ENCODE measurements around the gene CDC5L. TPM values are rescaled to one million over a fixed set of nuclear protein-coding genes. Genes with fewer than 3 reads are reported as not detected.

The CDC5L gene
- total and polyA plus RNA-seq, 4 experiments from 2014 or later: 9.8 to 22.4 (median 19.3) TPM

DNA sequence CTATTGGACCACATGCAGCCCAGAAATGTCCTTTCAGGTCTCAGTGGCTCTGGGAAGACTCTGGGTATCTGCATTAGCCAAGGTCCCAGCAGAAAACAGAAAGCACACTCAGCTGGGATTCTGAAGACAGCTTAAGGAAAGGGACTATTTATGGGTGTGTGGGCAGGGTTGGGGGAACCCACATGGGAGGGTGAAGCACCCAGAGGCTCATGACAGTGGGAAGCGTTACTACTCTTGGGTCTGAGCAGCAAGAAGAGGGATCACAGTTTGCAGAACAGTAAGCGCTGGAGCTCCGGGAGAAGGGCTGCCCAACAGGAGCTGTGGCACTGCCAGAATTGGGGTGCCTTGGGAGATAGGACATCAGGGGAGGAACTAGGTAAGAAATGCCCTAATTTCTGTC, 12.4 kb upstream of the CDC5L start:
- POLR2A ChIA-PET (ENCODE audit: partially characterized antibody): no interaction called here
- Mint-ChIP-seq H3K36me3 (no peaks in the 10 kb centered on the region), H3K27me3 (peaks cover 17 to 18% of the 10 kb centered on the region in 2 donors), H3K9me3 (no peaks in the 10 kb centered on the region), H3K27ac (no peak overlapping the region), H3K4me3 (no peak overlapping the region), H3K4me1 (no peaks in the 10 kb centered on the region)
- Histone ChIP-seq H3K9me3 (ENCODE audit: control insufficient read depth in 1 of 2, low read length in 2 of 2) (no peaks in the 10 kb centered on the region), H3K4me3 (ENCODE audit: low read length in 2 of 2) (no peak overlapping the region), H3K4me1 (ENCODE audit: insufficient read depth, low read length) (no peaks in the 10 kb centered on the region), H3K27me3 (ENCODE audit: insufficient read depth, low read length) (no peaks in the 10 kb centered on the region), H3K36me3 (ENCODE audit: insufficient read depth, low read length) (no peaks in the 10 kb centered on the region), H3K27ac (ENCODE audit: low read depth, low read length) (no peak overlapping the region)
- intact Hi-C loops (cut with micrococcal nuclease): no loop called here
- no peak for DNase-seq
- CTCF ChIA-PET (ENCODE audit: partially characterized antibody): no interaction called here

DNA sequence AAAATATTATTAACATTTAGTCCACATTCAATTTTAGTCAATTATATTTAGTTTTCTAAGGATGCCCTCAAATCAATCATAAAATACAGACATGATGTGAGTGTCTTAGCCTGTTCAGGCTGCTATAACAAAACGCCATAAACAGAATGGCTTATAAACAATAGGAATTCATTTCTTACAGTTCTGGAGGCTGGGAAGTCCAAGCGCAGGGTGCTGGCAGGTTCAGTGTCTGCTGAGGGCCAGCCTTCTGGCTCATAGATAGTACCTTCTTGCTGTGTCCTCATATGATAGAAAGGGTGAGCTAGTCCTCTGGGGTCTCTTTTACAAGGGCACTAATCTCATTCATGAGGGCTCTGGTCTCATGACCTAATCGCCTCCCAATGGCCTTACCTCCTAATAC, 10.0 kb upstream of the CDC5L start:
- intact Hi-C loops (cut with micrococcal nuclease): no loop called here
- H3K36me3 ChIP-seq (ENCODE audit: insufficient read depth, low read length): no peaks in the 10 kb centered on the region
- no peaks in the 10 kb centered on the region for H3K9me3 Mint-ChIP-seq
- H3K36me3 Mint-ChIP-seq: no peaks in the 10 kb centered on the region
- no peak for DNase-seq
- H3K4me1 Mint-ChIP-seq: no peaks in the 10 kb centered on the region
- H3K27ac Mint-ChIP-seq: no peak overlapping the region
- no peak overlapping the region for H3K4me3 ChIP-seq (ENCODE audit: low read length in 2 of 2)
- no peaks in the 10 kb centered on the region for H3K27me3 ChIP-seq (ENCODE audit: insufficient read depth, low read length)
- POLR2A ChIA-PET (ENCODE audit: partially characterized antibody): no interaction called here
- H3K27me3 Mint-ChIP-seq: peaks cover 14 to 23% of the 10 kb centered on the region in 2 donors
- no peak overlapping the region for H3K4me3 Mint-ChIP-seq
- H3K9me3 ChIP-seq (ENCODE audit: control insufficient read depth in 1 of 2, low read length in 2 of 2): no peaks in the 10 kb centered on the region
- H3K4me1 ChIP-seq (ENCODE audit: insufficient read depth, low read length): no peaks in the 10 kb centered on the region
- H3K27ac ChIP-seq (ENCODE audit: low read depth, low read length): no peak overlapping the region
- CTCF ChIA-PET (ENCODE audit: partially characterized antibody): no interaction called here

DNA sequence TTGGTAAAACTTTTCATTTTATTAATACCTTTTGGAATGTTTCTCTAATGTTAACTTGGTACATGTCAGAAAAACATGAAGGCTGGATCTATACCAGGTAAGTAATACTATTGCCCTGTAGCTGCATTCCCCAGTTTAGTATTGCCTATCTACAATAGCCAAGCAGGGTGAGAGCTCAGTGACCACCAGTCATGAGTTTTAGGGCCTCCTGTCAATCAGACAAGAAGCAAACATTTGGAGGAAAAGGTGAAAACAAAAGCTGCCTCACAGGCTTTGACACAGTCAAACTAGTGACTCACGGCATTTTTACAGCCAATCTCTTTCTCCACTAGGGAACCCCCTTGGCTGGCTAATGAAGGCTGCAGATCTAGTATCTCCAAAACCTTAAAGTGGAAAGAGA, 9.5 kb upstream of the CDC5L start:
- H3K4me1 Mint-ChIP-seq: no peaks in the 10 kb centered on the region
- no peaks in the 10 kb centered on the region for H3K36me3 ChIP-seq (ENCODE audit: insufficient read depth, low read length)
- no peak overlapping the region for H3K4me3 ChIP-seq (ENCODE audit: low read length in 2 of 2)
- H3K9me3 Mint-ChIP-seq: no peaks in the 10 kb centered on the region
- H3K4me1 ChIP-seq (ENCODE audit: insufficient read depth, low read length): no peaks in the 10 kb centered on the region
- no peaks in the 10 kb centered on the region for H3K27me3 ChIP-seq (ENCODE audit: insufficient read depth, low read length)
- intact Hi-C loops (cut with micrococcal nuclease): no loop called here
- H3K36me3 Mint-ChIP-seq: no peaks in the 10 kb centered on the region
- no peak overlapping the region for H3K27ac Mint-ChIP-seq
- CTCF ChIA-PET (ENCODE audit: partially characterized antibody): no interaction called here
- DNase-seq: no peak
- no peak overlapping the region for H3K4me3 Mint-ChIP-seq
- POLR2A ChIA-PET (ENCODE audit: partially characterized antibody): no interaction called here
- H3K27ac ChIP-seq (ENCODE audit: low read depth, low read length): no peak overlapping the region
- peaks cover 11 to 18% of the 10 kb centered on the region in 2 donors for H3K27me3 Mint-ChIP-seq
- H3K9me3 ChIP-seq (ENCODE audit: control insufficient read depth in 1 of 2, low read length in 2 of 2): no peaks in the 10 kb centered on the region

DNA sequence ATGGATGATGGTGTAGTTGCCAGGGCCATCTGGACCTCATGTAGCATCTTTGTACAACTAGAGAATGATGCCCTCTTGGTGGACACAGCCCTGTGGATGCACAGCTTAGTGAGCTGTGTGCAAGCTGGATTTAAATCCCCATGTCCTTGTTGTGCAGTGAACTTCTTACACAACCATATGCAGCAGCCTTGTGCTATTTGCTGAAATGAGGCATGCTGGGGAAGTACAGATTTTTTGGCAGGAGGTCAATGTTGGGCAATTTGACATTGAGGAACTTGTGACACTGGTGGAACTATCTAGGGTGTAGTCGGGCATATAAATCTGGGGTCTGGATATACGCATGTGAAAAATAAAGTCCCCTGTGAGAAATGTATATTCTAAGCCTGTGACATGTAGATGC, 5.8 kb upstream of the CDC5L start:
- Histone ChIP-seq H3K36me3 (ENCODE audit: insufficient read depth, low read length) (no peaks in the 10 kb centered on the region), H3K27ac (ENCODE audit: low read depth, low read length) (no peak overlapping the region), H3K4me1 (ENCODE audit: insufficient read depth, low read length) (peaks cover 2% of the 10 kb centered on the region), H3K27me3 (ENCODE audit: insufficient read depth, low read length) (no peaks in the 10 kb centered on the region), H3K9me3 (ENCODE audit: control insufficient read depth in 1 of 2, low read length in 2 of 2) (no peaks in the 10 kb centered on the region), H3K4me3 (ENCODE audit: low read length in 2 of 2) (no peak overlapping the region)
- Mint-ChIP-seq H3K36me3 (no peaks in the 10 kb centered on the region), H3K27me3 (peaks cover 2 to 10% of the 10 kb centered on the region in 2 donors), H3K4me1 (peaks cover 1 to 5% (median 3%) of the 10 kb centered on the region in 4 donors), H3K27ac (no peak overlapping the region), H3K9me3 (no peaks in the 10 kb centered on the region), H3K4me3 (no peak overlapping the region)
- CTCF ChIA-PET (ENCODE audit: partially characterized antibody): no interaction called here
- intact Hi-C loops (cut with micrococcal nuclease): no loop called here
- POLR2A ChIA-PET (ENCODE audit: partially characterized antibody): no interaction called here
- no peak for DNase-seq

DNA sequence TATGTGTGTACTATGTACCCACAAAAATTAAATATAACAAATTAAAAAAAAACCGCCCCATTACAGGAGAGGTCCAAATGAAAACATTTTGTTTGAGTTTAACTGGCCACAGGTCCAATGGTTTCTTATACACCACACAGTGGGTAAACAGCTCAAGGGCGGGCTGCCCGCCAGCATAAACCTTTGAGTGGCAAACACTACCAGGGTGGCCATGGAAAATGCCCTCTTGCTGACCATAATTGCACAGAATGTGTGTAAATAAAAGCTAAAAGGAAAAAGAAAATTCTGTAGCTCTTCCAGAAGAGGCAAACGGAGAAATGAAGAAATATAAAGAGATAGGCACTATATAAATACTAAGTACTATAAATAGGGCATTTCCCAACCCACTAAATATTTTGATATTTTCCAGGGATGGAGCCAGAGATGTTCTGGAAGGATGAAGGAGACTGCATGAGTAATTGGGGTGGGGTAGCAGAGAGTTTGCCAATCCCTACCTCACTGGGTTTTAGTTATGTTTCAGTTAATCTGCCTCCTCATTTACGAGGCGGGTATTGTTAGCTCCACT, 1.1 kb upstream of the CDC5L start:
- Histone ChIP-seq H3K4me1 (ENCODE audit: insufficient read depth, low read length) (peaks cover 30% of the 10 kb centered on the region), H3K9me3 (ENCODE audit: control insufficient read depth in 1 of 2, low read length in 2 of 2) (no peaks in the 10 kb centered on the region), H3K4me3 (ENCODE audit: low read length in 2 of 2) (peak overlapping the region; percentile 91 to 93), H3K27me3 (ENCODE audit: insufficient read depth, low read length) (no peaks in the 10 kb centered on the region), H3K36me3 (ENCODE audit: insufficient read depth, low read length) (no peaks in the 10 kb centered on the region), H3K27ac (ENCODE audit: low read depth, low read length) (peak overlapping the region; percentile 89)
- Mint-ChIP-seq H3K9me3 (no peaks in the 10 kb centered on the region), H3K4me3 (peak overlapping the region; percentile 93 to 99 (median 97)), H3K27ac (peak overlapping the region; percentile 95 to 99 (median 98)), H3K4me1 (peaks cover 30 to 42% (median 34%) of the 10 kb centered on the region in 4 donors), H3K27me3 (peaks cover 0 to 5% of the 10 kb centered on the region in 2 donors), H3K36me3 (peaks cover 5 to 22% of the 10 kb centered on the region in 2 donors)
- intact Hi-C loops (cut with micrococcal nuclease): loop anchor here (2.0 kb wide), 1 partner anchor 118 kb away; no protein-coding TSS in a partner anchor
- POLR2A ChIA-PET (ENCODE audit: partially characterized antibody): interaction anchor here (1.7 to 2.2 kb wide), 3 partner anchors 18 to 140 kb away, joined by 5 to 9 read pairs (median 8); partner anchors contain the start of genes HSP90AB1 and SLC35B2
- no peak for DNase-seq
- CTCF ChIA-PET (ENCODE audit: partially characterized antibody): interaction anchor here (0.7 kb wide), 1 partner anchor 74 kb away, joined by 3 read pairs; the partner anchor contains the start of gene AARS2

DNA sequence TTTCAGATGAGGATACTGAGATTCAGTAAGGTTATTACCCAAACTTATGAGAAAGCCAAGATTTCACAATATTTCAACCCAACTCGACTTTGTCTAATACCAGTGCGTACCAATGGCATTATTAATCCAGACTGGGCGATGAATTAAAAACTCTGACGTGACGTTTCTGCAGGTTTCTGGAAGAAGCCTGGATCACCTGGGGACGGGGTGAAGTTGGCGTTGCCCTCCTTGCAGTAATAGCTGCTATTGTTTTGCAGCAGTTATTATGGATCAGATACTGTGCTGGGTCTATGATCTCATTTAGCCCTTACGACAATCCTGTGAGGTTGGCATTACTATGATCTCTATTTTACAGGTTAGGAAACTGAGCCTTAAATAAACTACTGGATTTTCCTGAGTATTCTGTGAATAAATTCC, 569 bp upstream of the CDC5L start:
- ChIA-PET POLR2A (ENCODE audit: partially characterized antibody) (interaction anchor here (0.7 to 2.2 kb wide), 9 partner anchors 17 to 162 kb away, joined by 3 to 9 read pairs (median 5); partner anchors contain the start of genes AARS2, HSP90AB1 and SLC35B2), CTCF (ENCODE audit: partially characterized antibody) (interaction anchor here (0.7 to 1.2 kb wide), 5 partner anchors 43 to 122 kb away, joined by 3 to 5 read pairs (median 3); partner anchors contain the start of gene AARS2)
- H3K27ac Mint-ChIP-seq: peak overlapping the region; percentile 95 to 99 (median 98)
- H3K4me3 Mint-ChIP-seq: peak overlapping the region; percentile 93 to 99 (median 97)
- Histone ChIP-seq H3K9me3 (ENCODE audit: control insufficient read depth in 1 of 2, low read length in 2 of 2) (no peaks in the 10 kb centered on the region), H3K36me3 (ENCODE audit: insufficient read depth, low read length) (peaks cover under 1% of the 10 kb centered on the region), H3K27ac (ENCODE audit: low read depth, low read length) (peak overlapping the region; percentile 89), H3K4me3 (ENCODE audit: low read length in 2 of 2) (peak overlapping the region; percentile 91 to 93), H3K27me3 (ENCODE audit: insufficient read depth, low read length) (no peaks in the 10 kb centered on the region), H3K4me1 (ENCODE audit: insufficient read depth, low read length) (peaks cover 30% of the 10 kb centered on the region)
- H3K27me3 Mint-ChIP-seq: no peaks in the 10 kb centered on the region
- H3K9me3 Mint-ChIP-seq: no peaks in the 10 kb centered on the region
- intact Hi-C loops (cut with micrococcal nuclease): loop anchor here (1.0 to 2.0 kb wide), 3 partner anchors 74 to 261 kb away; partner anchors contain the start of gene AARS2
- H3K36me3 Mint-ChIP-seq: peaks cover 5 to 26% of the 10 kb centered on the region in 2 donors
- peaks cover 31 to 42% (median 37%) of the 10 kb centered on the region in 4 donors for H3K4me1 Mint-ChIP-seq
- DNase-seq: no peak

DNA sequence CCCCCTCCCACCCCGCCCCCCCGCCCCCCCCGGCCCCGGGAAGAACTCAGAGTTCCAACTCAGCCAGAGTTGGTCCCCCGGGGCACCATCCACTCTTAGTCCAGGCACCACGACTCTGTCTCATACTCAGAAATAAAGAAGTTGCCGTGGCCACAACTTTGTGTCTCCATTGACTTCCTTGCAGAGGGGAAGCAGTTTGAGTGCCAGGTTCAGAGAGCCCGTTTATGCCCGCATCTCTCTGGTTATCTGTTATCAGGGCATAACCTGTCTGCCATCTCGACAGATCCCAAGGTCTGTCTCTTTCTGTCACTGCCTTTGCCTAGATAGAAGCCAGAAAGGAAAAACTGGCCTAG, 605 bp downstream of the CDC5L start:
- H3K27ac ChIP-seq (ENCODE audit: low read depth, low read length): peak overlapping the region; percentile 49
- H3K36me3 ChIP-seq (ENCODE audit: insufficient read depth, low read length): peaks cover 10% of the 10 kb centered on the region
- peak overlapping the region; percentile 14 to 99 (median 95) for H3K27ac Mint-ChIP-seq
- peaks cover 30% of the 10 kb centered on the region for H3K4me1 ChIP-seq (ENCODE audit: insufficient read depth, low read length)
- CTCF ChIA-PET (ENCODE audit: partially characterized antibody): interaction anchor here (0.9 to 1.2 kb wide), 3 partner anchors 41 to 123 kb away, joined by 3 to 5 read pairs (median 3); no protein-coding TSS in a partner anchor
- no peaks in the 10 kb centered on the region for H3K27me3 Mint-ChIP-seq
- peak overlapping the region; percentile 93 to 99 (median 97) for H3K4me3 Mint-ChIP-seq
- no peaks in the 10 kb centered on the region for H3K9me3 Mint-ChIP-seq
- H3K9me3 ChIP-seq (ENCODE audit: control insufficient read depth in 1 of 2, low read length in 2 of 2): no peaks in the 10 kb centered on the region
- POLR2A ChIA-PET (ENCODE audit: partially characterized antibody): interaction anchor here (1.0 to 2.2 kb wide), 7 partner anchors 16 to 163 kb away, joined by 3 to 9 read pairs (median 5); partner anchors contain the start of genes HSP90AB1 and SLC35B2
- intact Hi-C loops (cut with micrococcal nuclease): no loop called here
- H3K4me3 ChIP-seq (ENCODE audit: low read length in 2 of 2): peak overlapping the region; percentile 88 to 93
- H3K4me1 Mint-ChIP-seq: peaks cover 31 to 43% (median 38%) of the 10 kb centered on the region in 4 donors
- DNase-seq: no peak
- H3K36me3 Mint-ChIP-seq: peaks cover 13 to 38% of the 10 kb centered on the region in 2 donors
- H3K27me3 ChIP-seq (ENCODE audit: insufficient read depth, low read length): no peaks in the 10 kb centered on the region

All from CD4-positive, alpha-beta memory T cell (primary cell).